ACHN (cell line): ENCODE data around the gene STAMBP.
"Not testable (repeated sequence)": the region's sequence is repeated elsewhere in the genome, so short reads cannot be mapped to it uniquely, and the experiment has no call there.

Experiments
- DNase-seq: peaks from one replicate; pipeline ENCODE4 v3.0.0-alpha.2; 2015
- in situ Hi-C: cut with HindIII; loops from 2 replicates; pipeline ENCODE4 v1.10.0; 2017; ENCODE audit warnings: low sequenced_read_pairs, low pct_ligation_motif_present, low pct_unique_long_range_greater_than_20kb

The STAMBP gene

GRCh38 chr2:73896362-73897239 lies 67.8 kb downstream of the STAMBP start:
- peak; percentile 12 for DNase-seq
- in situ Hi-C loops, result no loop called here

DNA sequence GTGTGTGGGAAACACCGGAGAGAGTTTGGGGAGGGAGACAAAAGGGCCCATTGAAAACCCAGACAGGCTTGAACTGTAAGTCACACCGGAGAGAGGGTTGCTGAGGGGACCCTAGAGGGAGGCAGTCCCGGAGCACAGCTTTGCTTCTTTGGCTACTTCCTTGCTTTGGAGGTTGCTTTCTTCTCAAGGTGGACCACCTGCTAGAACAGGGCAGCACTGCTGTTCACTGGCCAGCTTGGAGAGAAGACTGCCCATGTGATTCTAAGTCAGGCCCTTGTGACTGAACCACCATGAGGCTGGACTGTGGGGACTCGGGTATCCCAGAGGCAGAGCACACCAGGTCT lies 68.5 kb downstream of the STAMBP start:
- in situ Hi-C loops, result no loop called here
- DNase-seq, result no peak

GRCh38 chr2:73897934-73898333 lies 69.2 kb downstream of the STAMBP start:
- DNase-seq, result no peak

DNA sequence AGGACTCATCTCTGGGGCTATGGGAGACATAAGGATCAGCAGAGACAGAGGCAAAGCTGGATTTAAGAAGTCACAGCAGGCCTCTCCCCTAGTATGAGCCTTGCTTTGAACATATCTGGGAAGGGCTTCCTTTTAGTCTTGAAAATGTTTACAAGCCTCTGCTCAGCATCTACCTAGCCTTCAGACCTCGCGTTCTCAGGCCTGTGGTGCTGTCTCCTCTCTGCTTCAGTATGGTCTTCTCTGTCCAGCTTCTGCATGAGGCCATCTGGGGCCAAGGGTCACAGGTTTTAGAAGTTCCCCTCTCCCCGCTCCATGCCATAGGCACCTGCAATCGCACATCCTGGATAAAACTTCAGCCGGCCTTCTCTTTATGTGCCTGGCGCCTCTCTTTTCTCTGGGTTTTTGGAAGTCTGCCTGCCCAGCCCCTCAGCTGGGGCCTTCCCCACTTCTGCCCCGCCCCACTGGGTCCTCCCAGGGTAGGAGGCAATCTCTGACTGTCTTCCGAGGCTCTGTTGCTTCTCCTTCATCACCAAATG lies 71.1 kb downstream of the STAMBP start:
- DNase-seq, result no peak
- in situ Hi-C loops, result no loop called here

More at GRCh38 chr2:73897934-73898333, 69.2 kb downstream of the STAMBP start:
- in situ Hi-C loops, result no loop called here

DNA sequence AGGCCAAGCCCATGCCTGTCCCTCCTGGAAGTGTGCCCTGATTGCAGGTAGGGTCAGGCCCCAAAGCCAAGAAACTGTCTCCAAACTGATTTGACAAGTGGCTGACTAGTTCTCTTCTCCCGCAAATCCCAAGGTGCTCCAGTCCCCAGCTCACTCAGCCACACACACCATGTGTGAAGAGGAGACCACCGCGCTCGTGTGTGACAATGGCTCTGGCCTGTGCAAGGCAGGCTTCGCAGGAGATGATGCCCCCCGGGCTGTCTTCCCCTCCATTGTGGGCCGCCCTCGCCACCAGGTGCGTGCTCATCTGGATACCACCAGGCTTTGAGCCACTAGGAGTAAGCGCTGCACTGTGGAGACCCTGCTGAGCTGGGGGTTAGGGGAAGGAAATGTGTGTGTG lies 72.4 kb downstream of the STAMBP start:
- in situ Hi-C loops, result no loop called here
- DNase-seq, result no peak

- in situ Hi-C loops, result no loop called here
Observed at GRCh38 chr2:73902284-73902683, 73.5 kb downstream of the STAMBP start.

DNA sequence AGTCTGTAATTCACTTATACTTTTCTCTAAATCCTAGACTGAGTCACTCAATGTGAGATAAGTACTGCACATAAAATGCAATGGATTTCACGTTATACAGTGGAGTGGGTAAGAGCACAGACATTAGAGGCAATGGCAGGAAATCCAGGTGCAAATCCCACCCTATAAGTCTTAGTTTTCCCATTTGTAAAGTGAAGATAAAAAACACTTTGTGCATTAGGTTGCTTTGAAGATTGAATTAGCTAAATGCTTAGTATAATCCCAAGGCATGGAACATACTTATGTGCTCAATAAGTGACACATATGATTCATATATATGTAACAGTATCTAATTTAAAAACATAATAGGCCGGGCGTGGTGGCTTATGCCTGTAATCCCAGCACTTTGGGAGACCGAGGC lies 74.6 kb downstream of the STAMBP start:
- in situ Hi-C loops, result no loop called here
- DNase-seq, result no peak

More at GRCh38 chr2:73902284-73902683, 73.5 kb downstream of the STAMBP start:
- DNase-seq, result no peak

- in situ Hi-C loops, DNase-seq: not testable (repeated sequence)
Observed at GRCh38 chr2:73903949-73904613, 75.3 kb downstream of the STAMBP start.

DNA sequence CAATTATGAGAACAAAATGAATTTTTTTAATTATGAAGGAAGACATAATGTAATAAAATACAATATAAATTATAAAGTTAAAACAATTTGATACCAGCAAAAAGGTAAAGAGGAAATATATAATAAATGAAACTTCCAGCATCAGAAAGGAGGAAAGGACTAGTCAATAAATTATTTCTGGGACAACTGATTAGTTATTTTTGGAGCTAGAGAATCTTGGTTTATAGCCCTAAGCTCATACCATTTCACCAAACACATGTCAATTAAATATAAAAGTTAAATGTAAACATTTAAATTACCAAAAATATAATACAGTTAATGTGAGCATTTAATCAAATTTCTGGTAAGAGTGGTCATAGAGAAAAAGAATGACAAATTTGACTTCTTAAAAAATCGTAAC lies 76.2 kb downstream of the STAMBP start:
- in situ Hi-C loops, result no loop called here
- no peak for DNase-seq

GRCh38 chr2:73906847-73907505 lies 78.2 kb downstream of the STAMBP start:
- no peak for DNase-seq
- in situ Hi-C loops, result no loop called here

DNA sequence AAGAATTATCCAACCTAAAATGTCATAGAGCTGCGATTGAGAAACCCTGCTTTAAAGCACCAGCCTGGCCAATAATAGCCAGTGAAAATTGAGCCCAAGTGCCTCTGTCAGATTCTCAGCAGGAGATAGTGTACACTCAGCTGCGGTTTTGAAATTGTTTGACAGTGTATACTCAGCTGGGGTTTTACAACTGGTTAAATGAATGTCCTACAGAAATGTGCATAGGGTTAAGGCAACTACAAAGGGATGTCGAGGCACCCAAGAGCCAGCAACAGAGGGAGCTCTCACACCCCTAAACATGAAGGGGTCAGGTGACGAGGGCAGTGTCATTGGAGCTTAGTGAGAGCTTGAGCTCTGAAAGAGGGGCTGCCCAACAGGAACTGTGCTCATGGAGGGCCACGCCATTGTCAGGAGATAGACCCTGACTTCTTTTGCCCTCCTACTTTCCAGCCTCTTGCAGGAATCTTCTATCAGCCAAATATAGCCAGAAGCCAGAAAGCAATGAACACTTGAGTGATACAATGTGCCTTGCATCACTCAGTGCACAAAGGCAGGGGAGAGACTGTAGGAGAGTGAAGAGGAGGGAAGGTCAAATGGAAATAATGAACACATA lies 79.2 kb downstream of the STAMBP start:
- in situ Hi-C loops, result no loop called here
- DNase-seq, result peak; percentile 21

DNA sequence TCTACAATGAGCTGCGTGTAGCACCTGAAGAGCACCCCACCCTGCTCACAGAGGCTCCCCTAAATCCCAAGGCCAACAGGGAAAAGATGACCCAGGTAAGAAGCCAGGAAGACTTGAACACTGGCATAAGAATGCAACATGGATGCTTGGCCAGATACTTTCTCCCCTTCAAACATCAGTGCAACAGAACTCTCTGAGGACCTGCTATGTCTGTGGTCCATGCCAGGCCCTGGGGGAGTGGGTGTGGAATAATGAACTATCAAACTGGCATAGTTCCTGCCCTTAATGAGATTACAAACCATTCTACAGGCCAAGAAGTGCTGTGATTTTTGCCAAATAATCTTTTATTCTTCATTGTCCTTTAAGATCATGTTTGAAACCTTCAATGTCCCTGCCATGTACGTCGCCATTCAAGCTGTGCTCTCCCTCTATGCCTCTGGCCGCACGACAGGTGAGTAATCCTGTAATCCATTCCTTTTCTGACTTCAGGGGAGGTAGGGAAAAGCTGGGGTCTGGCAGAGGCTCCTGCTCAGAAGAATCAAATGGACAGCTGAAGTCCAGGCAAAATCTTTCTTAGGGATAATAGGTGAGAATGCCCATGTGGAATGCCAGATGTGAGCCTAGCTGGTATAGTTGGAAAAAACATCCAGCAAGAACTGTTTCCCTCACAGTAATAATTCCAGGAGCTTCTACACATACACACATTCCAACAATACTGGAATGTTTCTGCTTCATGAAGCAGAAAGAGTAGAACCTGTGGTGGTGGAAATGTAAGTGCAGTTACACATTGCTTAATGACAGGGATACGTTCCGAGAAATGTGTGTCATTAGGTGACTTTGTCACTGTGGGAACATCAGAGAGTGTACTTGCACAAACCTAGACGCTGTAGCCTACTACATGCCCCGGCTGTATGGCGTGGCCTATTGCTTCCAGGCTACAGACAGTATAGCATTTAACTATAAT lies 80.2 kb downstream of the STAMBP start:
- DNase-seq, result peak; percentile 91
- in situ Hi-C loops, result no loop called here

DNA sequence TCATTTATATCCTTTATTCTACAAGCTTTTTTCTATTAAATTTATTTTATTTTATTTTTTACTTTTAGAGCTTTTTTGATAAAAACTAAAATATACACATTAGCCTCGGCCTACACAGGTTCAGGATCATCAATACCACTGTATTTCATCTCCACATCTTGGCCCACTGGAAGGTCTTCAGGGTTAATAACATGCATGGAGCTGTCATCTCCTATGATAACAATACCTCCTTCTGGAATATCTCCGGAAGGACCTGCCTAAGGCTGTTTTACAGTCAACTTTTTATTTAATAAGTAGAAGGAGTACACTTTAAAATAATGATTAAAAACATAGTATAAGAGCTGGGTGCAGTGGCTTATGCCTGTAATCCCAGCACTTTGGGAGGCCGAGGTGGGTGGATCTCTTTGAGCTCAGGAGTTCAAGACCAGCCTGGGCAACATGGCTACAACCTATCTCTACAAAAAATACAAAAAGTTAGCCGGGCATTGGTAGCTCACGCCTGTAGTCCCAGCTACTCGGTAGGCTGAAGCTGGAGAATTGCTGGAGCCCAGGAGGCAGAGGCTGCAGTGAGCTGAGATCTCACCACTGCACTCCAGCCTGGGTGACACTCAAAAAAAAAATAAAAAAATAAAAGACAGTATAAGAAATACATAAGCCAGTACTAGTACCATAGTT lies 82.2 kb downstream of the STAMBP start:
- in situ Hi-C loops, result no loop called here
- no peak for DNase-seq

DNA sequence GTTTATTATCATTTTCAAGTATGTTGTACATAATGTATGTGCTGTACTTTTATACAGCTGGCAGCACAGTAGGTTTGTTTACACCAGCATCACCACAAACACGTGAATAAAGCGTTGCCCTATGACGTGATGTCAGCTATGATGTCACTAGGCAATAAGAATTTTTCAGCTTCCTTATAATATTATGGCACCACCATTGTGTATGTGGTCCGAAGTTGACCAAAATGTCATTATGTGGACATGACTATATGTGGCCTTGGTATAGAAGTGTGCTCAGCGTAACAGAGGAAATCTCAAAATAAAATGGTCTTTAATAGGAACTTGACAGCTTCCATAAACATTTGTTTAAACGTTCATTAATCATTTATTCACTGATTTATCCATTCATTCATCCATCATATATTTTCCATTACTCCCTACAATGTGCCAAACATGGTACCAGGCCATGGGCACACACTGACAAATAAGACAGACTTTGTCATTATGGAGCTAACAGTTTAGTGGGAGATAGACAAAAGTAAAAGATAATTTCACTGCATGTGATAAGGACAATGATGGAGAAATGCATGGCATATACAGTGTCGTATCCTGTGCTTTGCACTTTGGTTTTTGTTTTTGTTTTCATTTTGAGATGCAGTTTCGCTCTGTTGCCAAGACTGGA lies 82.9 kb downstream of the STAMBP start:
- no peak for DNase-seq

GRCh38 chr2:73913414-73914054 lies 84.8 kb downstream of the STAMBP start:
- no peak for DNase-seq
- in situ Hi-C loops, result no loop called here

More for the DNA sequence above, 82.9 kb downstream of the STAMBP start:
- in situ Hi-C loops, result no loop called here

DNA sequence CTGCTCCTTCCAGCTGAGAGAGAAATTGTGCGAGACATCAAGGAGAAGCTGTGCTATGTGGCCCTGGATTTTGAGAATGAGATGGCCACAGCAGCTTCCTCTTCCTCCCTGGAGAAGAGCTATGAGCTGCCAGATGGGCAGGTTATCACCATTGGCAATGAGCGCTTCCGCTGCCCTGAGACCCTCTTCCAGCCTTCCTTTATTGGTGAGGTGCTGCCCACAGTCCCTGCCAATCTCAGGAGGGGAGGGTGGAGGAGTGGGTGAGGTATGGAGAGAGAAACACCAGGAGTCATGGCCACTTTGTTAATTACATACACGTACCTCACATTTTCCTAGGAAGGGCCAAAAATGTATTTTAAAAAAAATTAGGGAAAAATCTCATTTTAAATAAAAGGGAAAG lies 85.9 kb downstream of the STAMBP start:
- DNase-seq, result no peak
- in situ Hi-C loops, result no loop called here
